IMR-90 (cell line): ENCODE results near the gene DBF4B. TPM values are rescaled to one million over a fixed set of nuclear protein-coding genes. Genes with fewer than 3 reads are reported as not detected.

Experiments
- ATAC-seq: fragments of 200-7000 bp; cut with Tn5 transposase; 2 replicates; pipeline ENCODE4 v1.9.1; 2020; ENCODE audit warnings: low read depth, mild to moderate bottlenecking, moderate library complexity
- BruUV-seq: library from RNA; stranded (reverse); fragments of 400-500 nt; replicated peaks from 2 replicates; lab custom pipeline; 2021; lab: Mats Ljungman, UMichigan
- CTCF ChIA-PET: fragments of 300-600 bp; formaldehyde crosslinking; extraction: SDS; loops from one replicate; lab custom pipeline; 2021; ENCODE audit warnings: antibody characterized with exemption; lab: Yijun Ruan, JAX
- POLR2A ChIA-PET: fragments of 300-600 bp; sonication (Branson Sonifier 250); formaldehyde crosslinking; loops from one replicate; lab custom pipeline; 2022; ENCODE audit warnings: antibody characterized with exemption; ENCODE audit not compliant: unreplicated experiment; lab: Charles Lee
- DNase-seq: peaks from one replicate; pipeline ENCODE4 v3.0.0; 2013
- H2AFZ ChIP-seq: replicated peaks from 2 replicates; pipeline ENCODE3; 2013; ENCODE audit warnings: low read length, mild to moderate bottlenecking; ENCODE audit not compliant: poor library complexity
- H2AK5ac ChIP-seq: 2 replicates; pipeline ENCODE4 v1.6.1; 2013; ENCODE audit warnings: low read depth, low read length, inconsistent platforms
- H2AK9ac ChIP-seq: replicated peaks from 2 replicates; pipeline ENCODE3; 2013; ENCODE audit warnings: mild to moderate bottlenecking, low read depth, low read length, moderate library complexity; ENCODE audit not compliant: poor library complexity
- H2BK120ac ChIP-seq: 2 replicates; pipeline ENCODE4 v1.6.1; 2013; ENCODE audit warnings: low read depth, low read length, inconsistent platforms
- H2BK15ac ChIP-seq: 3 replicates; pipeline ENCODE4 v1.6.1; 2013; ENCODE audit warnings: low read depth, low read length, inconsistent platforms
- H2BK20ac ChIP-seq: 2 replicates; pipeline ENCODE4 v1.6.1; 2013; ENCODE audit warnings: low read depth, mild to moderate bottlenecking, inconsistent platforms, low read length, moderate library complexity
- H2BK5ac ChIP-seq: 2 replicates; pipeline ENCODE4 v1.6.1; 2013; ENCODE audit warnings: mild to moderate bottlenecking, low read depth, low read length, inconsistent platforms; ENCODE audit not compliant: poor library complexity, severe bottlenecking
- H3K14ac ChIP-seq: replicated peaks from 2 replicates; pipeline ENCODE4 v1.6.1; 2013; ENCODE audit warnings: low read depth, low read length, inconsistent platforms
- H3K18ac ChIP-seq: 2 replicates; pipeline ENCODE4 v1.6.1; 2013; ENCODE audit warnings: low read depth, low read length, control low read depth
- H3K23ac ChIP-seq: 2 replicates; pipeline ENCODE4 v1.6.1; 2013; ENCODE audit warnings: low read depth, low read length, inconsistent platforms
- H3K27ac ChIP-seq: 2 replicates; pipeline ENCODE4 v1.5.1; 2013; ENCODE audit warnings: mild to moderate bottlenecking, control low read depth, low read length; ENCODE audit not compliant: insufficient read depth
- H3K27me3 ChIP-seq: 2 replicates; pipeline ENCODE4 v1.6.1; 2013; ENCODE audit warnings: low read length; ENCODE audit not compliant: control insufficient read depth, insufficient read depth
- H3K36me3 ChIP-seq: 2 replicates; pipeline ENCODE4 v1.6.1; 2013; ENCODE audit warnings: low read length, mixed read lengths; ENCODE audit not compliant: control insufficient read depth, insufficient read depth
- H3K4ac ChIP-seq: 2 replicates; pipeline ENCODE4 v1.6.1; 2013; ENCODE audit warnings: low read depth, low read length, inconsistent platforms
- H3K4me1 ChIP-seq: 2 replicates; pipeline ENCODE4 v1.6.1; 2013; ENCODE audit warnings: low read length, mixed read lengths; ENCODE audit not compliant: control insufficient read depth, insufficient read depth
- H3K4me2 ChIP-seq: 2 replicates; pipeline ENCODE4 v1.6.1; 2013; ENCODE audit warnings: low read depth, mild to moderate bottlenecking, control low read depth, low read length, moderate library complexity
- H3K4me3 ChIP-seq: 2 replicates; pipeline ENCODE4 v1.5.1; 2013; ENCODE audit warnings: low read depth, mild to moderate bottlenecking, control low read depth, low read length, moderate library complexity; ENCODE audit not compliant: insufficient read depth
- H3K56ac ChIP-seq: 2 replicates; pipeline ENCODE4 v1.6.1; 2013; ENCODE audit warnings: low read length, inconsistent platforms; ENCODE audit not compliant: insufficient read depth; ENCODE audit errors: extremely low read depth
- H3K79me1 ChIP-seq, 2 experiments: 2 replicates each; pipeline ENCODE4 v1.6.1; 2013; ENCODE audit warnings: low read length in 2 of 2, inconsistent platforms in 1 of 2, low read depth in 1 of 2
- H3K9ac ChIP-seq: 2 replicates; pipeline ENCODE4 v1.6.1; 2013; ENCODE audit warnings: low read depth, low read length, control low read depth
- H3K9me1 ChIP-seq: 2 replicates; pipeline ENCODE4 v1.6.1; 2013; ENCODE audit warnings: low read length, inconsistent platforms; ENCODE audit not compliant: insufficient read depth
- H3K9me3 ChIP-seq: 2 replicates; pipeline ENCODE4 v1.6.1; 2013; ENCODE audit warnings: low read length; ENCODE audit not compliant: control insufficient read depth, insufficient read depth
- H4K20me1 ChIP-seq: 2 replicates; pipeline ENCODE4 v1.6.1; 2013; ENCODE audit warnings: low read length, inconsistent platforms; ENCODE audit not compliant: insufficient read depth
- H4K5ac ChIP-seq: 2 replicates; pipeline ENCODE4 v1.6.1; 2013; ENCODE audit warnings: mild to moderate bottlenecking, low read depth, low read length, control low read depth
- H4K8ac ChIP-seq, 2 experiments: 2 replicates each; pipeline ENCODE4 v1.6.1; 2013; ENCODE audit warnings: low read depth in 2 of 2, low read length in 2 of 2, control low read depth in 1 of 2, inconsistent platforms in 1 of 2
- H4K91ac ChIP-seq: 2 replicates; pipeline ENCODE4 v1.6.1; 2013; ENCODE audit warnings: low read depth, low read length, inconsistent platforms; ENCODE audit not compliant: insufficient read depth
- BHLHE40 ChIP-seq: fragments of 150-350 bp; IDR thresholded peaks from 2 replicates; pipeline ENCODE4 v1.6.1; 2016; ENCODE audit warnings: mild to moderate bottlenecking, low read depth, low read length
- FOS ChIP-seq: fragments of 150-350 bp; IDR thresholded peaks from 2 replicates; pipeline ENCODE4 v1.6.1; 2016; ENCODE audit warnings: low read depth, low read length
- RFX5 ChIP-seq: IDR thresholded peaks from 2 replicates; pipeline ENCODE4 v1.8.0; 2012; ENCODE audit warnings: low read depth, mild to moderate bottlenecking, low read length, moderate library complexity
- WGBS, 2 experiments: methylation state at CpG; one replicate each; pipeline versions ENCODE4 v1.1.5 to v1.1.7; 2013; ENCODE audit warnings: missing lambda C conversion rate in 2 of 2; ENCODE audit not compliant: insufficient read length in 1 of 2; ENCODE audit errors: extremely low coverage in 2 of 2; 5-methylcytosine and 5-hydroxymethylcytosine counted together
- dilution Hi-C: fragments of 300-500 bp; cut with HindIII; formaldehyde crosslinking; loops from one replicate; pipeline ENCODE4 v1.14.3; 2018; ENCODE audit warnings: low sequenced_read_pairs; ENCODE audit not compliant: unreplicated experiment
- in situ Hi-C: fragments of 300-500 bp; cut with MboI; formaldehyde crosslinking; loops from 3 replicates; pipeline ENCODE4 v1.14.3; 2019; ENCODE audit warnings: low sequenced_read_pairs, inconsistent platforms, mixed read lengths
- intact Hi-C: fragments of 100-400 bp; cut with micrococcal nuclease; formaldehyde crosslinking; loops from 2 replicates; pipeline ENCODE4 v1.10.0; 2022
- polyA plus RNA-seq, 3 experiments: library from polyadenylated mRNA; depleted of rRNA; stranded (reverse); fragments of >200 nt; gene quantifications; 2 replicates each; pipeline ENCODE4 v1.2.3, GENCODE V29; 2012; ENCODE audit warnings: low replicate concordance in 1 of 3
- total RNA-seq: library from RNA; depleted of rRNA; stranded (reverse); fragments of >200 nt; gene quantifications from 2 replicates; pipeline ENCODE4 v1.2.3, GENCODE V29; 2012

Gene DBF4B
- total and polyA plus RNA-seq, 2 of the 4 experiments (the other 2 are of a cell fraction), result 3.6 to 10.2 TPM

- H3K23ac ChIP-seq, result peak overlapping the region; percentile 60; the same call in 1 of the 2 replicates
- peak overlapping the region; percentile 20; the same call in 1 of the 3 replicates for H2BK15ac ChIP-seq
- peak overlapping the region; percentile 35 for H4K91ac ChIP-seq
- H3K79me1 ChIP-seq, result peaks cover 21 to 80% of the 10 kb centered on the region in 2 experiments
- H2AK9ac ChIP-seq, result peak overlapping the region; percentile 12
- H3K14ac ChIP-seq, result peak overlapping the region; percentile 49; the same call in 1 of the 2 replicates
- H3K4me3 ChIP-seq, result no peak overlapping the region
- 96% methylated on average over 6 of the region's 11 CpGs; no CpG with 5 or more reads in 1 of the 2 experiments for WGBS, 2 experiments
- dilution Hi-C loops, result no loop called here
- H3K9me3 ChIP-seq, result no peaks in the 10 kb centered on the region
- TF ChIP-seq RFX5, result no peak
- no peak for TF ChIP-seq FOS
- TF ChIP-seq BHLHE40, result 0 out of 2 replicates have a peak, but pooled peaks have one; percentile 11
- no peaks in the 10 kb centered on the region for H3K27me3 ChIP-seq
- H3K4me1 ChIP-seq, result peaks cover 21% of the 10 kb centered on the region
- H3K36me3 ChIP-seq, result peaks cover 7% of the 10 kb centered on the region
- peak overlapping the region; percentile 28; the same call in 1 of the 2 replicates for H2BK20ac ChIP-seq
- DNase-seq, result peak; percentile 59
- no peak overlapping the region for H3K9ac ChIP-seq
- no TSS peak for BruUV-seq
- peak overlapping the region; percentile 77 for H3K27ac ChIP-seq
- H3K4ac ChIP-seq, result peak overlapping the region; percentile 62
- peaks cover 8% of the 10 kb centered on the region for H4K20me1 ChIP-seq
- H3K56ac ChIP-seq, result 0 out of 2 replicates have a peak overlapping the region, but pooled peaks have one; percentile 14
- in situ Hi-C loops, result no loop called here
- H3K4me2 ChIP-seq, result peak overlapping the region; percentile 75; the same call in 1 of the 2 replicates
- peak overlapping the region in 1 of 2 experiments; percentile 49; a peak in 2 of 4 replicates for H4K8ac ChIP-seq
- H2BK120ac ChIP-seq, result peak overlapping the region; percentile 48; the same call in 1 of the 2 replicates
- peak overlapping the region; percentile 86; the same call in 1 of the 2 replicates for H2AK5ac ChIP-seq
- H2AFZ ChIP-seq, result no peak overlapping the region
- ChIA-PET CTCF (no interaction called here), POLR2A (no interaction called here)
- peak overlapping the region; percentile 84; the same call in 1 of the 2 replicates for H3K18ac ChIP-seq
- H3K9me1 ChIP-seq, result peaks cover 17% of the 10 kb centered on the region
- no peak for ATAC-seq
- intact Hi-C loops, result no loop called here
- H2BK5ac ChIP-seq, result peak overlapping the region; percentile 53
- peak overlapping the region; percentile 77 for H4K5ac ChIP-seq
Observed at GRCh38 chr17:44797802-44798201, 89.3 kb downstream of the DBF4B start.
